GM18505 (cell line): Measurements from ENCODE around the gene BLVRB.
"Not testable (repeated sequence)": the region's sequence is repeated elsewhere in the genome, so short reads cannot be mapped to it uniquely, and the experiment has no call there.

ENCODE experiments used
- ATAC-seq: cut with Tn5 transposase; IDR thresholded peaks from one replicate; pipeline ENCODE4 v1.9.1; 2021; ENCODE audit not compliant: unreplicated experiment
- POLR2A ChIP-seq: IDR thresholded peaks from 4 replicates; pipeline ENCODE4 v1.6.1; 2011; ENCODE audit warnings: borderline replicate concordance; ENCODE audit not compliant: insufficient read depth, insufficient read length; ENCODE audit errors: extremely low read depth

Gene BLVRB

GRCh38 chr19:40419066-40419612, 46.4 kb downstream of the BLVRB start:
- TF ChIP-seq POLR2A: no peak
- ATAC-seq: no peak

- no peak for ATAC-seq
- TF ChIP-seq POLR2A: no peak
Measured at GRCh38 chr19:40418040-40418439, 47.5 kb downstream of the BLVRB start.

- no peak for TF ChIP-seq POLR2A
- no peak for ATAC-seq
Measured at GRCh38 chr19:40417643-40417981, 47.9 kb downstream of the BLVRB start.

GRCh38 chr19:40416918-40417642, 48.5 kb downstream of the BLVRB start:
- TF ChIP-seq POLR2A: no peak
- no peak for ATAC-seq

GRCh38 chr19:40415768-40416167, 49.8 kb downstream of the BLVRB start:
- no peak for TF ChIP-seq POLR2A
- no peak for ATAC-seq

GRCh38 chr19:40414542-40415535, 50.7 kb downstream of the BLVRB start:
- TF ChIP-seq POLR2A: no peak
- ATAC-seq: no peak

- TF ChIP-seq POLR2A: no peak
- ATAC-seq: no peak
Measured at GRCh38 chr19:40413291-40413845, 52.2 kb downstream of the BLVRB start, which contains the start of gene PRX. Gene PRX, minus strand, starts transcription at chr19:40413378. Its CDS starts 5,446 bp downstream, at chr19:40407932.

GRCh38 chr19:40412866-40413265, 52.7 kb downstream of the BLVRB start:
- no peak for ATAC-seq
- no peak for TF ChIP-seq POLR2A

GRCh38 chr19:40411958-40412499, 53.5 kb downstream of the BLVRB start:
- TF ChIP-seq POLR2A: no peak
- no peak for ATAC-seq

GRCh38 chr19:40411125-40411842, 54.3 kb downstream of the BLVRB start:
- ATAC-seq: no peak
- peak; percentile 18 for TF ChIP-seq POLR2A

GRCh38 chr19:40410030-40410389, 55.5 kb downstream of the BLVRB start:
- TF ChIP-seq POLR2A: no peak
- no peak for ATAC-seq

GRCh38 chr19:40408598-40408925, 57.0 kb downstream of the BLVRB start:
- ATAC-seq: not testable (repeated sequence)

GRCh38 chr19:40407714-40408597, 57.6 kb downstream of the BLVRB start:
- no peak for TF ChIP-seq POLR2A
- no peak for ATAC-seq
